GM12878 (cell line): ENCODE data around the gene SRGAP2C. TPM values are rescaled to one million over a fixed set of nuclear protein-coding genes. Genes with fewer than 3 reads are reported as not detected.
"Not testable (repeated sequence)": the region's sequence is repeated elsewhere in the genome, so short reads cannot be mapped to it uniquely, and the experiment has no call there.

Source experiments
- ATAC-seq: fragments of 200-7000 bp; cut with Tn5 transposase; 3 replicates; pipeline ENCODE4 v1.9.1; 2020; ENCODE audit warnings: mild to moderate bottlenecking, moderate library complexity
- BruUV-seq: library from RNA; stranded (reverse); fragments of 400-500 nt; replicated peaks from 2 replicates; lab custom pipeline; 2021; lab: Mats Ljungman, UMichigan
- CTCF ChIA-PET: fragments of 300-600 bp; sonication (Branson Sonifier 250); formaldehyde crosslinking; extraction: SDS; loops from one replicate; lab custom pipeline; 2021; ENCODE audit warnings: inconsistent platforms; lab: Yijun Ruan, JAX
- POLR2A ChIA-PET: fragments of 350-600 bp; formaldehyde crosslinking; extraction: SDS; loops from one replicate; lab custom pipeline; 2021; ENCODE audit warnings: inconsistent platforms; lab: Charles Lee
- RAD21 ChIA-PET: fragments of 300-600 bp; sonication (Branson Sonifier 250); formaldehyde crosslinking; loops from one replicate; lab custom pipeline; 2023; ENCODE audit warnings: antibody characterized with exemption; ENCODE audit not compliant: unreplicated experiment; lab: Charles Lee
- SMC1A ChIA-PET: fragments of 300-600 bp; sonication (Branson Sonifier 250); formaldehyde crosslinking; loops from one replicate; lab custom pipeline; 2023; ENCODE audit not compliant: unreplicated experiment, uncharacterized antibody; lab: Charles Lee
- DNase-seq: peaks from one replicate; pipeline ENCODE4 v3.0.0-alpha.2; 2011; ENCODE audit warnings: low read depth, low spot score
- FAIRE-seq: peaks from 3 replicates; lab custom pipeline; 2011; peaks lifted over from hg19 to GRCh38; lab: Jason Lieb, UNC
- H2AFZ ChIP-seq: 2 replicates; pipeline ENCODE4 v1.6.0; 2011; ENCODE audit warnings: low read depth, low read length, control low read depth; ENCODE audit not compliant: control insufficient read depth
- H3K27ac ChIP-seq: 2 replicates; pipeline ENCODE4 v1.5.1; 2011; ENCODE audit warnings: control low read depth; ENCODE audit not compliant: control insufficient read depth, insufficient read depth
- H3K27me3 ChIP-seq, 2 experiments: replicated peaks in 1 of 2; 2 replicates each; pipeline versions ENCODE4 v1.6.0 to v1.6.1; 2011; ENCODE audit warnings: low read length in 1 of 2; ENCODE audit not compliant: control insufficient read depth in 2 of 2, insufficient read depth in 2 of 2
- H3K36me3 ChIP-seq, 2 experiments: 2 replicates each; pipeline ENCODE4 v1.5.1; 2011; ENCODE audit warnings: low read length in 1 of 2; ENCODE audit not compliant: control insufficient read depth in 2 of 2, insufficient read depth in 2 of 2
- H3K4me1 ChIP-seq: 2 replicates; pipeline ENCODE4 v1.6.1; 2011; ENCODE audit warnings: mild to moderate bottlenecking, low read length, moderate library complexity, mixed read lengths; ENCODE audit not compliant: control insufficient read depth, insufficient read depth
- H3K4me2 ChIP-seq: 2 replicates; pipeline ENCODE4 v1.6.0; 2011; ENCODE audit warnings: control low read depth; ENCODE audit not compliant: control insufficient read depth, insufficient read depth
- H3K4me3 ChIP-seq: fragments of 200-600 bp; sonication (generic); 2 replicates; pipeline ENCODE4 v1.5.1; 2016
- H3K79me2 ChIP-seq: 2 replicates; pipeline ENCODE4 v1.6.0; 2011; ENCODE audit warnings: low read length; ENCODE audit not compliant: control insufficient read depth, insufficient read depth
- H3K9ac ChIP-seq: 2 replicates; pipeline ENCODE4 v1.8.0; 2011; ENCODE audit warnings: low read length, control low read depth, mixed read lengths; ENCODE audit not compliant: control insufficient read depth, insufficient read depth
- H3K9me3 ChIP-seq: replicated peaks from 3 replicates; pipeline ENCODE4 v1.5.1; 2011; ENCODE audit warnings: mild to moderate bottlenecking, low read length; ENCODE audit not compliant: control insufficient read depth, insufficient read depth
- H4K20me1 ChIP-seq: 2 replicates; pipeline ENCODE4 v1.6.0; 2011; ENCODE audit not compliant: control insufficient read depth, insufficient read depth
- SUZ12 ChIP-seq: fragments of 200-600 bp; sonication (generic); IDR thresholded peaks from one replicate; pipeline ENCODE4 v1.6.1; 2018; ENCODE audit warnings: antibody characterized with exemption, mild to moderate bottlenecking; ENCODE audit not compliant: unreplicated experiment
- WGBS: methylation state at CpG from one replicate; pipeline ENCODE4 v1.1.6; 2016; ENCODE audit warnings: low lambda C conversion rate; ENCODE audit not compliant: insufficient replicate concordance, insufficient coverage; ENCODE audit errors: missing lambda C conversion rate; 5-methylcytosine and 5-hydroxymethylcytosine counted together
- in situ Hi-C: fragments of 300-500 bp; cut with MboI; formaldehyde crosslinking; loops from 9 replicates; pipeline ENCODE4 v1.14.3; 2018; ENCODE audit warnings: mixed read lengths
- intact Hi-C: fragments of 100-400 bp; cut with micrococcal nuclease; formaldehyde crosslinking; loops from one replicate; pipeline ENCODE4 v1.14.2; 2022; ENCODE audit not compliant: unreplicated experiment
- polyA plus RNA-seq, 11 experiments: library from polyadenylated mRNA; depleted of rRNA in 4 of 11; unstranded in 6 of 11; stranded (reverse) in 5 of 11; fragments of >200 nt; fragmentation: Nextera tagmentation in 4 of 11; fragmentation: Illumina TruSeq in 1 of 11; extraction: Ambion mirVana in 4 of 11; extraction: Trizol in 1 of 11; gene quantifications; 1 replicate in 1 of 11; 2 replicates in 10 of 11; pipeline versions ENCODE4 v1.2.1 to v1.2.3, GENCODE V29; 2011 to 2016; ENCODE audit warnings: inconsistent platforms in 2 of 11, missing spikeins in 2 of 11, low read depth in 1 of 11
- total RNA-seq, 4 experiments: library from RNA; depleted of rRNA in 3 of 4; stranded (reverse); fragments of >200 nt in 3 of 4; fragmentation: Illumina TruSeq in 1 of 4; extraction: Trizol in 1 of 4; gene quantifications; 2 replicates each; pipeline versions ENCODE4 v1.2.1 to v1.2.3, GENCODE V29; 2013 to 2021

The SRGAP2C gene
- total and polyA plus RNA-seq, 10 of the 15 experiments (the other 5 are each of a cell fraction or from before 2014, with no cell fraction given): 0.82 to 7.6 (median 2.3) TPM

DNA sequence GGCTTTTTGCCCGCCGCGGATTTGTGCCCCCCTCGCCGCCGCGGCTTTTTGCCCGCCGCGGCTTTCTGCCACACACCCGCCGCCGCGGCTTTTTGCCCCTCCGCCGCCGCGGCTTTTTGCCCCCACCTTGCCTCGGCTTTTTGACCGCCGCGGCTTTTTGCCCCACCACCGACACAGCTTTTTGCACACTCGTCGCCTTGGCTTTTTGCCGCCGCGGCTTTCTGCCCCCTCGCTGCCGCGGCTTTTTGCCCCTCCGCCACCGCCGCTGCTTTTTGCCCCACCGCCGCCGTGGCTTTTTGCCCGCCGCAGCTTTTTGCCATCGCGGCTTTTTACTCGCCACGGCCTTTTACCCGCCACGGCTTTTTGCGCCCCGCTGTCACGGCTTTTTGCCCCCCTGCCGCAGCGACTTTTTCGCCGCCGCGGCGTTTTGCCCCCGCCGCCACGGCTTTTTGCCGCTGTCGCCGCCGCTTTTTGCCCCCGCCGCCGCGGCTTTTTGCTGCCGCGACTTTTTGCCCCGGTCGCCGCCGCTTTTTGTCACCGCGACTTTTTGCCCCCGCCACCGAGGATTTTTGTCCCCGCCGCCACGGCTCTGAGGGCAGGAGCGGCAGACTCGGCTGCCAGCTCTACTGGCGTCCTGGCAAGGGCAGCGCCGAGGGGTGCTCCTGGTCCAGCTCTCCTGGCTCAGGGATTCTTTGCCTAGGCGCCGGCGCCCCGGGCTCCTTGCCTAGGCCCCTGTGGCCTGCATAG is 211.7 kb downstream of the SRGAP2C start:
- not testable (repeated sequence) for DNase-seq, H3K27me3 ChIP-seq, H4K20me1 ChIP-seq, H3K79me2 ChIP-seq, H3K9me3 ChIP-seq, ATAC-seq, H3K36me3 ChIP-seq, H3K4me1 ChIP-seq
- H3K4me3 ChIP-seq: peak overlapping the region; percentile 53; the same call in 1 of the 2 replicates
- 5% methylated on average over 47 of the region's 88 CpGs for WGBS
- H3K4me2 ChIP-seq: peak overlapping the region; percentile 44; the same call in 1 of the 2 replicates
- TF ChIP-seq SUZ12: peak; percentile 98
- TF ChIP-seq, all 136 proteins: peak for 1; not testable (repeated sequence) for 135
- in situ Hi-C loops, FAIRE-seq, CTCF ChIA-PET, POLR2A ChIA-PET, H3K9ac ChIP-seq, H3K27ac ChIP-seq, BruUV-seq, RAD21 ChIA-PET, H2AFZ ChIP-seq, SMC1A ChIA-PET, intact Hi-C loops: not testable (repeated sequence)

DNA sequence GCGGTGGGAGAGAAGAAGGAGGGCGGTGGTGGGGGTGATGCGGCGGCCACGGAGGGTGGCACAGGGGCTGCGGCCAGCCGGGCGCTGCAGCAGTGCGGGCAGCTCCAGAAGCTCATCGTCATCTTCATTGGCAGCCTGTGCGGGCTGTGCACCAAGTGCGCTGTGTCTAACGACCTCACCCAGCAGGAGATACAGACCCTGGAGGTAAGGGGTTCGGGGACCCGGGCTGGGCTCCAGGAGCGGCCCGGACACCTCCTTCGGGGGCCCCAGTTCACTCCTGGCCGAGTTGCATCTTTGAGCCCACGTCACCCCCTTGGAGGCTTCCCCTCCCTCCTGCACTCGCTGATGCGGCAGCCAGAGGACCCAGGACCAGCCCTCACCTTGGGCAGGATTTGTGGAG is 212.3 kb downstream of the SRGAP2C start:
- WGBS: 44% methylated on average over 6 of the region's 22 CpGs
- H3K79me2 ChIP-seq, H3K4me2 ChIP-seq, POLR2A ChIA-PET, CTCF ChIA-PET, H3K9me3 ChIP-seq, SMC1A ChIA-PET, DNase-seq, H4K20me1 ChIP-seq, H3K27me3 ChIP-seq, in situ Hi-C loops, BruUV-seq, H3K4me3 ChIP-seq, H3K36me3 ChIP-seq, FAIRE-seq, intact Hi-C loops, RAD21 ChIA-PET, H2AFZ ChIP-seq, H3K4me1 ChIP-seq, H3K9ac ChIP-seq, H3K27ac ChIP-seq, ATAC-seq: not testable (repeated sequence)

DNA sequence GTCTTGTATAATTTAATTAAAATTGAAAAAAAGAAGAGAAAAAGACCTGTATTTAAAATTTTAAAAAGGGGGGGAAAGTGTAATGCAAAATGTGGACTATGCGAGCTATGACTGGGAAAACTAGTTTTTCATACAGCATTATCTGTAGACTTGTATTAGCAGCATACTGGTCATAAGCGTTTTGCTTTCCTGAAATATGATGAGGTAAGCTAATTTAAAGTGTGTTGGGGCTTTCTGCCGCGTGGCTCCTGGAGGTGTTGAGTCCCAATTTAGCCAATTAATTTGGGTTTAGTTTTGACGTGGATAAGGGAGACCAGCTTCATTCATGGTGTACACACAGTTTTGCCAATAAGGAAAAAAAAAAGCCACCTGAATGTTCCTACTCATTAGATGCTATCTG is 214.4 kb downstream of the SRGAP2C start:
- H3K9ac ChIP-seq, in situ Hi-C loops, ATAC-seq, POLR2A ChIA-PET, H3K79me2 ChIP-seq, H3K4me3 ChIP-seq, SMC1A ChIA-PET, H2AFZ ChIP-seq, FAIRE-seq, H3K4me2 ChIP-seq, DNase-seq, H3K27ac ChIP-seq, CTCF ChIA-PET, H3K27me3 ChIP-seq, H3K36me3 ChIP-seq, H4K20me1 ChIP-seq, BruUV-seq, intact Hi-C loops, RAD21 ChIA-PET, H3K4me1 ChIP-seq, H3K9me3 ChIP-seq: not testable (repeated sequence)
- WGBS: 70% methylated on average over 5 of the region's 5 CpGs
